Testis (tissue), 3 donors: Measurements from ENCODE around the gene RAPGEF5. TPM values are rescaled to one million over a fixed set of nuclear protein-coding genes. Genes with fewer than 3 reads are reported as not detected.
A peak's percentile ranks its signal among the peaks of the same experiment; 100 is the strongest.
"Not testable (repeated sequence)": the region's sequence is repeated elsewhere in the genome, so short reads cannot be mapped to it uniquely, and the experiment has no call there.

Experiments
- DNase-seq: peaks from one replicate; pipeline ENCODE4 v3.0.0-alpha.2; 2019
- H3K27ac ChIP-seq, 2 donors: fragments of 200-600 bp; sonication (generic); one replicate each; pipeline ENCODE4 v1.5.1; 2019
- H3K27me3 ChIP-seq: fragments of 200-600 bp; sonication (generic); one replicate; pipeline ENCODE4 v1.5.1; 2019
- H3K36me3 ChIP-seq: fragments of 200-600 bp; sonication (generic); one replicate; pipeline ENCODE4 v1.5.1; 2017; ENCODE audit warnings: low read depth; ENCODE audit errors: missing control alignments
- H3K4me1 ChIP-seq: fragments of 200-600 bp; sonication (generic); one replicate; pipeline ENCODE4 v1.5.1; 2019
- H3K4me3 ChIP-seq, 2 donors: fragments of 200-600 bp; sonication (generic); one replicate each; pipeline ENCODE4 v1.5.1; 2017 to 2019
- H3K9me3 ChIP-seq: fragments of 200-600 bp; sonication (generic); one replicate; pipeline ENCODE4 v1.5.1; 2017
- POLR2A ChIP-seq: fragments of 450-650 bp; IDR thresholded peaks from one replicate; pipeline ENCODE4 v1.6.1; 2017; ENCODE audit warnings: antibody characterized with exemption, mild to moderate bottlenecking, moderate library complexity
- WGBS, 2 donors: methylation state at CpG; one replicate each; pipeline ENCODE4 v1.1.5; 2018; 5-methylcytosine and 5-hydroxymethylcytosine counted together
- intact Hi-C: fragments of 100-400 bp; cut with DNase I; formaldehyde crosslinking; loops from one replicate; pipeline ENCODE4 v1.15.1; 2023; ENCODE audit warnings: low total_unique reads
- polyA plus RNA-seq: library from polyadenylated mRNA; stranded (reverse); fragments of 350-450 nt; fragmentation: Illumina TruSeq; extraction: RNeasy Lipid Tissue Mini Kit (QIAGEN cat#74804); gene quantifications from one replicate; pipeline ENCODE4 v1.2.3, GENCODE V29; 2014; ENCODE audit warnings: low read depth, low replicate concordance; ENCODE audit not compliant: insufficient read depth
- total RNA-seq, 2 donors: library from RNA; depleted of rRNA; stranded (reverse); fragments of >200 nt; gene quantifications; one replicate each; pipeline ENCODE4 v1.2.3, GENCODE V29; 2016
- TF ChIP-seq, protein P1 (sequence below), 3 experiments: fragments of 450-650 bp in 2 of 3; fragments of 200-600 bp in 1 of 3; sonication (generic) in 1 of 3; IDR thresholded peaks; one replicate each; pipeline ENCODE4 v1.5.1; 2016 to 2019; ENCODE audit warnings: antibody characterized with exemption in 3 of 3, mild to moderate bottlenecking in 2 of 3, moderate library complexity in 1 of 3

RAPGEF5 gene
- total and polyA plus RNA-seq, 3 donors from 2014 or later = 16.8 to 67.5 (median 63.8) TPM

DNA sequence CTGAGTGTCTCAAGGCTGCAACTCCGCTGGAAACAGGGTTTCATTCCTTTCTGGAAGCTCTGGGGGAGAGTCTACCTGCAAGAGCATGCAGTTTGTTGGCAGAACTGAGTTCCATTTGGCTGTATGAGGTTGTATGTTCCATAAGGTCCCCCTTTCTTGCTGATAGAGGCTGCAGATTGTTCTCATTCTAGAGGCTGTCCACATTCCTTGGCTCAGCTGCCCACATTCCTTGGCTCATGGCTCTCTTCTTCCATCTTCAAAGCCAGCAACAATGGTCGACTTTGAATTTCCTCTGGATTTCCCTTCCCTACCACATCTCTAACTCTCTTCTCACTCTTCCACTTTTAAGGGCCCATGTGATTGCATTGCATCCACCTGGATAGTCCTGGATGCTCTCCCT, 264.0 kb downstream of the RAPGEF5 start:
- H3K36me3 ChIP-seq = no peaks in the 10 kb centered on the region
- no peak overlapping the region for H3K4me3 ChIP-seq
- WGBS, 2 donors = 40 to 44% methylated on average over 2 of the region's 2 CpGs
- H3K27ac ChIP-seq = no peak overlapping the region
- intact Hi-C loops = no loop called here
- no peaks in the 10 kb centered on the region for H3K27me3 ChIP-seq
- TF ChIP-seq, protein P1, sequence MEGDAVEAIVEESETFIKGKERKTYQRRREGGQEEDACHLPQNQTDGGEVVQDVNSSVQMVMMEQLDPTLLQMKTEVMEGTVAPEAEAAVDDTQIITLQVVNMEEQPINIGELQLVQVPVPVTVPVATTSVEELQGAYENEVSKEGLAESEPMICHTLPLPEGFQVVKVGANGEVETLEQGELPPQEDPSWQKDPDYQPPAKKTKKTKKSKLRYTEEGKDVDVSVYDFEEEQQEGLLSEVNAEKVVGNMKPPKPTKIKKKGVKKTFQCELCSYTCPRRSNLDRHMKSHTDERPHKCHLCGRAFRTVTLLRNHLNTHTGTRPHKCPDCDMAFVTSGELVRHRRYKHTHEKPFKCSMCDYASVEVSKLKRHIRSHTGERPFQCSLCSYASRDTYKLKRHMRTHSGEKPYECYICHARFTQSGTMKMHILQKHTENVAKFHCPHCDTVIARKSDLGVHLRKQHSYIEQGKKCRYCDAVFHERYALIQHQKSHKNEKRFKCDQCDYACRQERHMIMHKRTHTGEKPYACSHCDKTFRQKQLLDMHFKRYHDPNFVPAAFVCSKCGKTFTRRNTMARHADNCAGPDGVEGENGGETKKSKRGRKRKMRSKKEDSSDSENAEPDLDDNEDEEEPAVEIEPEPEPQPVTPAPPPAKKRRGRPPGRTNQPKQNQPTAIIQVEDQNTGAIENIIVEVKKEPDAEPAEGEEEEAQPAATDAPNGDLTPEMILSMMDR (IDR thresholded peaks at IDR 0.05) = no peak
- no peak for TF ChIP-seq POLR2A
- no peaks in the 10 kb centered on the region for H3K9me3 ChIP-seq
- DNase-seq = no peak
- H3K4me1 ChIP-seq = peaks cover 6% of the 10 kb centered on the region

GRCh38 chr7:22090958-22091525, 265.9 kb downstream of the RAPGEF5 start:
- H3K9me3 ChIP-seq, H3K27ac ChIP-seq, H3K36me3 ChIP-seq, H3K4me3 ChIP-seq, H3K4me1 ChIP-seq, intact Hi-C loops, H3K27me3 ChIP-seq: not testable (repeated sequence)
- peak; percentile 54 for DNase-seq
- 92 to 94% methylated on average over 10 to 11 of the region's 11 CpGs for WGBS, 2 donors

DNA sequence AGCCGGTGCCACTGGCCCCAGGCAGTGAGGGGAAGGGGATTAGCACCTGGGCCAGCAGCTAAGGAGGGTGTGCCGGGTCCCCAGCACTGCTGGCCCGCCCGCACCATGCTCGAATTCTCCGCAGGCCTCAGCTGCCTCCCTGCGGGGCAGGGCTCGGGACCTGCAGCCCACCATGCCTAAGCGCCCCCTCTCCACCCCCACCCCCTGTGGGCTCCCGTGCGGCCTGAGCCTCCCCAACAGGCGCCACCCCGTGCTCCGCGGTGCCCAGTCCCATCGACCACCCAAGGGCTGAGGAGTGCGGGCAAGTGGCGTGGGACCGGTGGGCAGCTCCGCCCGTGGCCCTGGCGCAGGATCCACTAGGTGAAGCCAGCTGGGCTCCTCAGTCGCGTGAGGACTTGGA, 266.4 kb downstream of the RAPGEF5 start:
- no peak for DNase-seq
- peaks cover 6% of the 10 kb centered on the region for H3K4me1 ChIP-seq
- H3K27ac ChIP-seq = no peak overlapping the region
- H3K9me3 ChIP-seq = no peaks in the 10 kb centered on the region
- intact Hi-C loops = no loop called here
- no peaks in the 10 kb centered on the region for H3K36me3 ChIP-seq
- WGBS, 2 donors = 88% methylated on average over 18 of the region's 24 CpGs; no CpG with 5 or more reads in 1 of the 2 donors
- TF ChIP-seq POLR2A = no peak
- TF ChIP-seq, protein P1 (IDR thresholded peaks at IDR 0.05) = no peak
- H3K27me3 ChIP-seq = no peaks in the 10 kb centered on the region
- no peak overlapping the region for H3K4me3 ChIP-seq

GRCh38 chr7:22090107-22090506, 266.8 kb downstream of the RAPGEF5 start:
- WGBS, 2 donors = 64 to 83% methylated on average over 11 to 22 of the region's 22 CpGs
- DNase-seq = no peak
- intact Hi-C loops = no loop called here
- H3K4me3 ChIP-seq = no peak overlapping the region
- H3K36me3 ChIP-seq = no peaks in the 10 kb centered on the region
- H3K9me3 ChIP-seq = no peaks in the 10 kb centered on the region
- TF ChIP-seq POLR2A = no peak
- TF ChIP-seq, protein P1 (IDR thresholded peaks at IDR 0.05) = no peak
- H3K27ac ChIP-seq = no peak overlapping the region
- no peaks in the 10 kb centered on the region for H3K27me3 ChIP-seq
- peaks cover 6% of the 10 kb centered on the region for H3K4me1 ChIP-seq

DNA sequence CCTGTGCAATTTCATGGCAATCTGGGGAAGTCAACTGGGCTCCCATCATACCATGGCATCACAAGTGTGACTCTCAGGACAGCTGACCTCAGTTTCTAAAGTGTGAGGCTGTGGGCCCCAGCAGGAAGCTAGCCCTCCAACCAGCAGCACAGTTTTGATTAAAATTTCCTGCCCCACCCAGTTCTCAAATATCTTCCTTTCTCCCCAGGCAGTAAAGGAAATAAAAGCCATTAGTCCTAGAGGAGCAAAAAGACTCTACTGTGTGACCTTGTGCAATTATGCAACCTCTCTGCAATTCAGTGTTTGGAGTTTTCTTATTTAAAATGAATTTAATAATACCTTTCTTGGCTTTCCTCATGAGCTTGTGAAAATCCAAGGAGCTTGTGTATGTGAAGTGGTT, 268.1 kb downstream of the RAPGEF5 start:
- H3K9me3 ChIP-seq = no peaks in the 10 kb centered on the region
- TF ChIP-seq, protein P1 (IDR thresholded peaks at IDR 0.05) = no peak
- TF ChIP-seq POLR2A = no peak
- no peak for DNase-seq

More for the DNA sequence above, 268.1 kb downstream of the RAPGEF5 start:
- intact Hi-C loops = no loop called here
- Histone ChIP-seq H3K36me3 (no peaks in the 10 kb centered on the region), H3K27me3 (no peaks in the 10 kb centered on the region), H3K4me3 (no peak overlapping the region), H3K4me1 (peaks cover 6% of the 10 kb centered on the region), H3K27ac (no peak overlapping the region)
